Peyer's patch (tissue), 4 donors: Measurements from ENCODE around the gene ANO9. TPM values are rescaled to one million over a fixed set of nuclear protein-coding genes. Genes with fewer than 3 reads are reported as not detected.

ENCODE experiments used
- DNase-seq, 3 donors: peaks; one replicate each; pipeline ENCODE4 v3.0.0-alpha.2; 2017 to 2019
- H3K27ac ChIP-seq, 4 donors: fragments of 200-600 bp; sonication (generic); one replicate each; pipeline ENCODE4 v1.5.1; 2016 to 2019
- H3K27me3 ChIP-seq, 2 donors: fragments of 200-600 bp; sonication (generic); one replicate each; pipeline ENCODE4 v1.5.1; 2019
- H3K36me3 ChIP-seq, 3 donors: fragments of 200-600 bp; sonication (generic); one replicate each; pipeline ENCODE4 v1.5.1; 2016 to 2019
- H3K4me1 ChIP-seq, 4 donors: fragments of 200-600 bp; sonication (generic); one replicate each; pipeline ENCODE4 v1.5.1; 2016 to 2019
- H3K4me3 ChIP-seq, 4 donors: fragments of 200-600 bp; sonication (generic); 1 replicate in 3 of 4; 2 replicates in 1 of 4; pipeline ENCODE4 v1.5.1; 2016 to 2019; ENCODE audit warnings: mild to moderate bottlenecking in 1 of 4
- H3K9me3 ChIP-seq, 4 donors: fragments of 200-600 bp; sonication (generic); one replicate each; pipeline ENCODE4 v1.5.1; 2016 to 2019; ENCODE audit warnings: mild to moderate bottlenecking in 1 of 4
- POLR2A ChIP-seq, 2 donors: fragments of 450-650 bp; IDR thresholded peaks; one replicate each; pipeline ENCODE4 v1.5.1; 2017; ENCODE audit warnings: antibody characterized with exemption in 2 of 2, mild to moderate bottlenecking in 2 of 2, moderate library complexity in 2 of 2
- total RNA-seq, 4 donors: library from RNA; depleted of rRNA; stranded (reverse); fragments of >200 nt; gene quantifications; one replicate each; pipeline ENCODE4 v1.1.0, GENCODE V29; 2016
- TF ChIP-seq, protein P1 (sequence below), 6 experiments: fragments of 450-650 bp in 4 of 6; fragments of 200-600 bp in 2 of 6; sonication (generic) in 1 of 6; IDR thresholded peaks; one replicate each; pipeline ENCODE4 v1.5.1; 2017 to 2019; ENCODE audit warnings: antibody characterized with exemption in 6 of 6, mild to moderate bottlenecking in 3 of 6, moderate library complexity in 1 of 6

Gene ANO9
- total RNA-seq, 4 donors from 2014 or later: 161 to 474 (median 254) TPM

DNA sequence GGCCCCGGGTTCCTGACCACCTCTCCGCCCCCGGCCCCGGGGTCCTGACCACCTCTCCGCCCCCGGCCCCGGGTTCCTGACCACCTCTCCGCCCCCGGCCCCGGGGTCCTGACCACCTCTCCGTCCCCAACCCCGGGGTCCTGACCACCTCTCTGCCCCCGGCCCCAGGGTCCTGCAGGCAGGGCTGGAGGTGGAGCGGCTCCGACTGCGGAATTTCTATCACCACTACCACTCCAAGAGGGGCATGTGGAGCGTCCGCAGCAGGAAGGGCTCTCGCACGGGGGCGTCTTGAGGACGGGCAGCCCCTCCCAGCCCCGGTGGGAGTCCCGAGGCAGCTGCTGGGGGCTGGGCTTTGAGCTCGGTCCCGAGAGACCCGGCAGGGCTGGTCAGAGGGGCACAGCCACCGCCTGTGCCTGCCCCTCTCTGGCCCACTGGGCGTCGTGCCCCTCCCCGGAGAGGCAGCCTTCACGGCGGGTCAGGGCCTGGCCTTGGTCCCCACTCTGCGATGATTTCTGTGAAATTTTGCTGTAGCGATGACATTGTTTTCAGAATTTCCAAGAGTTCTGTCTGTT, 60.2 kb downstream of the ANO9 start:
- H3K27ac ChIP-seq: no peak overlapping the region
- H3K36me3 ChIP-seq: no peaks in the 10 kb centered on the region
- no peaks in the 10 kb centered on the region for H3K27me3 ChIP-seq
- no peaks in the 10 kb centered on the region for H3K4me1 ChIP-seq
- H3K9me3 ChIP-seq: peaks cover 0 to 10% (median 2%) of the 10 kb centered on the region in 4 donors
- TF ChIP-seq POLR2A (IDR thresholded peaks at IDR 0.05): no peak
- TF ChIP-seq, protein P1, sequence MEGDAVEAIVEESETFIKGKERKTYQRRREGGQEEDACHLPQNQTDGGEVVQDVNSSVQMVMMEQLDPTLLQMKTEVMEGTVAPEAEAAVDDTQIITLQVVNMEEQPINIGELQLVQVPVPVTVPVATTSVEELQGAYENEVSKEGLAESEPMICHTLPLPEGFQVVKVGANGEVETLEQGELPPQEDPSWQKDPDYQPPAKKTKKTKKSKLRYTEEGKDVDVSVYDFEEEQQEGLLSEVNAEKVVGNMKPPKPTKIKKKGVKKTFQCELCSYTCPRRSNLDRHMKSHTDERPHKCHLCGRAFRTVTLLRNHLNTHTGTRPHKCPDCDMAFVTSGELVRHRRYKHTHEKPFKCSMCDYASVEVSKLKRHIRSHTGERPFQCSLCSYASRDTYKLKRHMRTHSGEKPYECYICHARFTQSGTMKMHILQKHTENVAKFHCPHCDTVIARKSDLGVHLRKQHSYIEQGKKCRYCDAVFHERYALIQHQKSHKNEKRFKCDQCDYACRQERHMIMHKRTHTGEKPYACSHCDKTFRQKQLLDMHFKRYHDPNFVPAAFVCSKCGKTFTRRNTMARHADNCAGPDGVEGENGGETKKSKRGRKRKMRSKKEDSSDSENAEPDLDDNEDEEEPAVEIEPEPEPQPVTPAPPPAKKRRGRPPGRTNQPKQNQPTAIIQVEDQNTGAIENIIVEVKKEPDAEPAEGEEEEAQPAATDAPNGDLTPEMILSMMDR (IDR thresholded peaks at IDR 0.05): no peak
- H3K4me3 ChIP-seq: no peak overlapping the region
- DNase-seq: no peak

GRCh38 chr11:380996-381395, 60.8 kb downstream of the ANO9 start:
- no peak for DNase-seq
- Histone ChIP-seq H3K27me3 (no peaks in the 10 kb centered on the region), H3K27ac (no peak overlapping the region), H3K4me1 (no peaks in the 10 kb centered on the region), H3K36me3 (no peaks in the 10 kb centered on the region), H3K4me3 (no peak overlapping the region), H3K9me3 (peaks cover 0 to 4% (median 0%) of the 10 kb centered on the region in 4 donors)
- TF ChIP-seq, protein P1 (IDR thresholded peaks at IDR 0.05): no peak
- TF ChIP-seq POLR2A (IDR thresholded peaks at IDR 0.05): no peak

DNA sequence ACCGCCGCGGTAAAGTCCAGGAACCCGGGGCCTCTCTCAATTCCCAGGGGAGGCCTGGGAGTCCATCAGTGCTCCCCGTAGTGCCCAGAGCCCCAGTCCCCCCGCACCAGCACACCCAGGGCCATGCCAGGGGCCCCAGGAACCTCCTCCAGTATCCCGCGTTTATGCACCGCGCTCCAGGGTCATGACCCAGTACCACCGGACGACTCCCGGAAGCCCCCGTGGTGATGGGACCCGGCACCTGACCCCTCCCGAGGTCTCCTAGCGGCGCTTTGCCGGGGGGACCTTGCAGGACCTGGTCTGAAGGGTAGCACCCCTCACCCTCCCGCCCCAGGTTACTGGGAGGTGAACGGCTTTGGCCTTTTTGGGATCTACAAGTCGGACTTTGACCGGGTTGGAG, 61.3 kb downstream of the ANO9 start:
- no peak for DNase-seq
- Histone ChIP-seq H3K27me3 (no peaks in the 10 kb centered on the region), H3K36me3 (no peaks in the 10 kb centered on the region), H3K4me3 (no peak overlapping the region), H3K4me1 (no peaks in the 10 kb centered on the region), H3K9me3 (no peaks in the 10 kb centered on the region), H3K27ac (no peak overlapping the region)
- no peak for TF ChIP-seq POLR2A (IDR thresholded peaks at IDR 0.05)
- TF ChIP-seq, protein P1 (IDR thresholded peaks at IDR 0.05): no peak

GRCh38 chr11:380095-380480, 61.7 kb downstream of the ANO9 start:
- Histone ChIP-seq H3K27ac (no peak overlapping the region), H3K4me1 (no peaks in the 10 kb centered on the region), H3K4me3 (no peak overlapping the region), H3K36me3 (no peaks in the 10 kb centered on the region), H3K27me3 (no peaks in the 10 kb centered on the region), H3K9me3 (no peaks in the 10 kb centered on the region)
- DNase-seq: no peak
- TF ChIP-seq, protein P1 (IDR thresholded peaks at IDR 0.05): no peak
- no peak for TF ChIP-seq POLR2A (IDR thresholded peaks at IDR 0.05)

DNA sequence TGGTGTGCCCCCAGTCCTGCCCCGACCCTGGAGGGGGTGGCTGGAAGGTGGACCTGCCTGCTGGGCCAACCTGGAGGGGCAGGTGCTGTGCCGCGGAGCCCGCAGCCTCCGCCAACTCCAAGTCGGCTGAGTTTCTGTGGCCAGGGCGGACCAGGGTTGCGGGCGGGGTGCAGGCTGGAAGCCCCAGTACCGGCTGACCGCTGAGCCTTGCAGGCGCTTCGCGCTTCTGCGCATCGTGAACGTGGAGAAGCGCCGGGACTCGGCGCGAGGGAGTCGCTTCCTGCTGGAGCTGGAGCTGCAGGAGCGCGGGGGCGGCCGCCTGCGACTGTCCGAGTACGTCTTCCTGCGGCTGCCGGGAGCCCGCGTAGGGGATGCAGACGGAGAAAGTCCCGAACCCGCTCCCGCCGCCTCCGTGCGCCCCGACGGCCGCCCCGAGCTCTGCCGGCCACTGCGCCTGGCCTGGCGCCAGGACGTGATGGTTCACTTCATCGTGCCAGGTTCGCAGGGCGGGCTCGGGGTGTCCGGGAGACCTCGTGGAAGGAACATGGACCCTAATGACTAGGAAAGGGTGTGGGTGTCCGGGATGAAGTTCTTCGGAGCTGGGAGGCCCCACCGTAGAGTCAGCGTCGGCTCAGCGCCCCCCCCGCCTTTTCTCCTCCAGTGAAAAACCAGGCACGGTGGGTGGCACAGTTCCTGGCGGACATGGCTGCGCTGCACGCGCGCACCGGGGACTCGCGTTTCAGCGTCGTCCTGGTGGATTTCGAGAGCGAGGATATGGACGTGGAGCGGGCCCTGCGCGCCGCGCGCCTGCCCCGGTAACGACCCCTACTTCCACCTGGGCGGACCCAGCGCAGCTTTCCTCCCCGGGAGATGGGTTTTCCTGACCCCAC, 62.4 kb downstream of the ANO9 start:
- no peak for DNase-seq
- H3K9me3 ChIP-seq: no peaks in the 10 kb centered on the region
- TF ChIP-seq, protein P1 (IDR thresholded peaks at IDR 0.05): no peak
- no peak for TF ChIP-seq POLR2A (IDR thresholded peaks at IDR 0.05)
- no peaks in the 10 kb centered on the region for H3K4me1 ChIP-seq
- H3K4me3 ChIP-seq: no peak overlapping the region
- H3K36me3 ChIP-seq: no peaks in the 10 kb centered on the region
- no peak overlapping the region for H3K27ac ChIP-seq
- no peaks in the 10 kb centered on the region for H3K27me3 ChIP-seq
